ENCODE measurements around the gene B4GAT1.

The B4GAT1 gene

GRCh38 chr11:66336234-66337102, 11.0 kb downstream of the B4GAT1 start, which contains the start of gene RIN1:
RIN1 (minus strand) TSS chr11:66336434; CDS start chr11:66336402, 32 bp downstream.
- TF ChIP-seq, protein P1, sequence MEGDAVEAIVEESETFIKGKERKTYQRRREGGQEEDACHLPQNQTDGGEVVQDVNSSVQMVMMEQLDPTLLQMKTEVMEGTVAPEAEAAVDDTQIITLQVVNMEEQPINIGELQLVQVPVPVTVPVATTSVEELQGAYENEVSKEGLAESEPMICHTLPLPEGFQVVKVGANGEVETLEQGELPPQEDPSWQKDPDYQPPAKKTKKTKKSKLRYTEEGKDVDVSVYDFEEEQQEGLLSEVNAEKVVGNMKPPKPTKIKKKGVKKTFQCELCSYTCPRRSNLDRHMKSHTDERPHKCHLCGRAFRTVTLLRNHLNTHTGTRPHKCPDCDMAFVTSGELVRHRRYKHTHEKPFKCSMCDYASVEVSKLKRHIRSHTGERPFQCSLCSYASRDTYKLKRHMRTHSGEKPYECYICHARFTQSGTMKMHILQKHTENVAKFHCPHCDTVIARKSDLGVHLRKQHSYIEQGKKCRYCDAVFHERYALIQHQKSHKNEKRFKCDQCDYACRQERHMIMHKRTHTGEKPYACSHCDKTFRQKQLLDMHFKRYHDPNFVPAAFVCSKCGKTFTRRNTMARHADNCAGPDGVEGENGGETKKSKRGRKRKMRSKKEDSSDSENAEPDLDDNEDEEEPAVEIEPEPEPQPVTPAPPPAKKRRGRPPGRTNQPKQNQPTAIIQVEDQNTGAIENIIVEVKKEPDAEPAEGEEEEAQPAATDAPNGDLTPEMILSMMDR (IDR thresholded peaks at IDR 0.05; ENCODE audit: unreplicated experiment in 3 of 3): peak in 2 of 3 experiments; percentile 21 to 43
- H3K27me3 Mint-ChIP-seq (ENCODE audit: low read depth): peaks cover 6% of the 10 kb centered on the region
- no peaks in the 10 kb centered on the region for H3K9me3 Mint-ChIP-seq
- peaks cover 15% of the 10 kb centered on the region for H3K4me1 Mint-ChIP-seq
- H3K4me3 Mint-ChIP-seq: peak within 1 kb of the TSS; percentile 92 to 95 (median 95)
- peak within 1 kb of the TSS; percentile 24 to 43 (median 38) for H3K27ac Mint-ChIP-seq
- peaks cover 12% of the 10 kb centered on the region for H3K36me3 Mint-ChIP-seq (ENCODE audit: low read depth)

DNA sequence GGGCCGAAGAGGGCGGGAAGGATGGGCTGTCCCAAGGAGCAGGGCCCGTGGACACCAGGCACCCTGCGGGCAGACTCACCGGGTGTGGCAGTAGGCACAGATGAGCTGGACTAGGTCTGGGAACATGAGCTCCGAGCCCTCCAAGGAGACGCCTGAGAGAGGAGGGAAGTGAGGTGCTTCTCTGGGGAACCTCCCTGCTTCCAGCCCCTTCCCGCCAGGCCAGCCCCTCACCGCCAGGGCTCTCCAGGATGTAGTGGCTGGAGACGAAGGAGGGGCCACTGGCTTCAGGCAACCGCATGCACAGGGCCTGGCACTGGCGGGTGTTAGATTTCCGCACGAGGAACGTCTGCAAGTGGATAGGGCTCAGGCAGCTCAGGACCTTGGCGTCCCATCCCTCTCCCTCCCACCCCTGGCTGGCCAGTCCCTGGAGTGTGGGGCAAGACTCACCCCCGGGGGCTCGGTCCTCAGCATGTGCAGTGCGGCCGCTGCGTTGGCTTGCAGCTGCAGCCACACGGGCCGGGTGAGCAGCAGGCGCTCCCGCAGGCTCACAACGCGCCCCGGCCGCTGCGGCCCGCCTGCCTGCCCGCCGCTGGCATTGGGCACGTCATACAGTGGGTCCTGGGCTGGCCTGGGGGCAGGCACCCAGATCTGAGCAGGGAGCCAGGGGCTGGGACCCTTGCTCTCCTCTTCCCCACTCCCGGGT, 11.7 kb downstream of the B4GAT1 start:
- Mint-ChIP-seq H3K4me3 (peak overlapping the region; percentile 92 to 95 (median 95)), H3K36me3 (ENCODE audit: low read depth) (peaks cover 9% of the 10 kb centered on the region), H3K4me1 (peaks cover 15% of the 10 kb centered on the region), H3K27me3 (ENCODE audit: low read depth) (peaks cover 6% of the 10 kb centered on the region), H3K27ac (peak overlapping the region in 1 of 3 experiments; percentile 38), H3K9me3 (no peaks in the 10 kb centered on the region)
- TF ChIP-seq, protein P1 (IDR thresholded peaks at IDR 0.05; ENCODE audit: unreplicated experiment in 3 of 3): no peak

- Mint-ChIP-seq H3K4me1 (peaks cover 15% of the 10 kb centered on the region), H3K36me3 (ENCODE audit: low read depth) (peaks cover 7% of the 10 kb centered on the region), H3K27me3 (ENCODE audit: low read depth) (peaks cover 6% of the 10 kb centered on the region), H3K4me3 (peak overlapping the region; percentile 71 to 73 (median 73)), H3K27ac (no peak overlapping the region), H3K9me3 (no peaks in the 10 kb centered on the region)
- TF ChIP-seq, protein P1 (IDR thresholded peaks at IDR 0.05; ENCODE audit: unreplicated experiment in 3 of 3): no peak
Observed at GRCh38 chr11:66334605-66335442, 12.6 kb downstream of the B4GAT1 start.

- Mint-ChIP-seq H3K27me3 (ENCODE audit: low read depth) (peaks cover 6% of the 10 kb centered on the region), H3K4me3 (peak overlapping the region; percentile 35 to 70 (median 57)), H3K27ac (no peak overlapping the region), H3K4me1 (peaks cover 15% of the 10 kb centered on the region), H3K36me3 (ENCODE audit: low read depth) (peaks cover 5% of the 10 kb centered on the region), H3K9me3 (no peaks in the 10 kb centered on the region)
- TF ChIP-seq, protein P1 (IDR thresholded peaks at IDR 0.05; ENCODE audit: unreplicated experiment in 3 of 3): no peak
Observed at GRCh38 chr11:66333896-66334604, 13.4 kb downstream of the B4GAT1 start.

DNA sequence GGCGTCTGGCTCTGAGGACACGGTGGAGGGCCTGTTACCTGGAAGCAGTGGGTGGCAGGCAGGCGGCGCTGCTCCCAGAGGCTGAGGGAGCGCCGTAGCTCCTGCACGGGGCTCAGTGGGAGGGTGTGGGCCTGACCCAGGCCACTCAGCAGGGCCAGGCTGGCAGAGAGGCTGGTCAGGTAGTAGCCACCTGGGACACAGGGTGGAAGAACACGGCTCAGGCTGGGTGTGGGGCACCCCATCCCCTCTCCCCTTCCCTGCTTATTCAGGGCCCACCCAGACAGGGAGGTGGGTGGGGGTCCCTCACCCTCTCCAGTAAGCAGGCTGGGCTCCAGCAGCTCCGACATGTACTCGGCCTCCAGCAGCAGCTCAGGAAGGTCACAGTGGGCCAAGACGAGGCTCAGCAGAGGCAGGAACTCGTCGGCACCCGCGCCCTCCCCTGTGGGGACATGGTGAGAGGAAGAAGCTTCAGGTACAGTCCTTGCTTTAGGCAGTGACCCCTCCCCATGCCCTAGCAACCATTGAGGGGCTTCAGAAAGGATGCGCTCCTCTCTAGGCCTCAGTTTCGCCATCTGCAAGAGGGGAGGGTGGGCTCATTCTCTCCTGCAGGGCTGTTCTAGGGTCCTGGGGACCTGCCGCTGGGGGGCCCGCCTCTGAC, 14.1 kb downstream of the B4GAT1 start:
- peaks cover 6% of the 10 kb centered on the region for H3K27me3 Mint-ChIP-seq (ENCODE audit: low read depth)
- H3K4me1 Mint-ChIP-seq: peaks cover 19% of the 10 kb centered on the region

More for the DNA sequence above, 14.1 kb downstream of the B4GAT1 start:
- TF ChIP-seq, protein P1 (IDR thresholded peaks at IDR 0.05; ENCODE audit: unreplicated experiment in 3 of 3): no peak
- Mint-ChIP-seq H3K27ac (no peak overlapping the region), H3K36me3 (ENCODE audit: low read depth) (no peaks in the 10 kb centered on the region), H3K4me3 (no peak overlapping the region), H3K9me3 (no peaks in the 10 kb centered on the region)

All from nephron (organoid).